Lung (tissue), 12 donors: ENCODE results near the gene APOA1. TPM values are rescaled to one million over a fixed set of nuclear protein-coding genes. Genes with fewer than 3 reads are reported as not detected.

Experiments
- ATAC-seq: fragments of 200-7000 bp; cut with Tn5 transposase; one replicate; pipeline ENCODE4 v1.9.1; 2020; ENCODE audit warnings: moderate number of reproducible peaks; ENCODE audit not compliant: insufficient read depth, low FRiP score
- DNase-seq, 3 donors: peaks; one replicate each; pipeline ENCODE4 v3.0.0-alpha.2; 2013 to 2017
- H3K27ac ChIP-seq, 2 donors: one replicate each; pipeline ENCODE4 v1.5.1; 2013; ENCODE audit warnings: mild to moderate bottlenecking in 2 of 2, moderate library complexity in 2 of 2, control low read depth in 1 of 2, inconsistent platforms in 1 of 2, low read depth in 1 of 2, low read length in 1 of 2
- H3K27me3 ChIP-seq, 3 donors: one replicate each; pipeline ENCODE4 v1.5.1; 2013; ENCODE audit warnings: low read length in 2 of 3; ENCODE audit not compliant: control insufficient read depth in 3 of 3, insufficient read depth in 3 of 3
- H3K36me3 ChIP-seq, 4 donors: one replicate each; pipeline ENCODE4 v1.5.1; 2013; ENCODE audit warnings: low read length in 4 of 4, mild to moderate bottlenecking in 1 of 4, moderate library complexity in 1 of 4; ENCODE audit not compliant: control insufficient read depth in 4 of 4, insufficient read depth in 4 of 4
- H3K4me1 ChIP-seq, 5 donors: one replicate each; pipeline ENCODE4 v1.5.1; 2013; ENCODE audit warnings: low read length in 5 of 5, mild to moderate bottlenecking in 2 of 5, moderate library complexity in 1 of 5; ENCODE audit not compliant: control insufficient read depth in 5 of 5, insufficient read depth in 5 of 5
- H3K4me3 ChIP-seq: one replicate; pipeline ENCODE4 v1.5.1; 2013; ENCODE audit warnings: mild to moderate bottlenecking, control low read depth, moderate library complexity
- H3K9ac ChIP-seq, 2 donors: one replicate each; pipeline ENCODE4 v1.5.1; 2013; ENCODE audit warnings: low read length in 2 of 2, control low read depth in 1 of 2; ENCODE audit not compliant: insufficient read depth in 1 of 2
- H3K9me3 ChIP-seq, 4 donors: one replicate each; pipeline ENCODE4 v1.5.1; 2013; ENCODE audit warnings: low read length in 3 of 4, mild to moderate bottlenecking in 1 of 4, moderate library complexity in 1 of 4; ENCODE audit not compliant: control insufficient read depth in 4 of 4, insufficient read depth in 3 of 4
- WGBS, 2 donors: extraction: QIAGEN DNeasy Blood & Tissue Kit; methylation state at CpG; one replicate each; pipeline ENCODE4 v1.1.7; 2013; 5-methylcytosine and 5-hydroxymethylcytosine counted together
- polyA plus RNA-seq, 2 donors: library from polyadenylated mRNA; stranded (reverse); fragments of 200-250 nt; gene quantifications; one replicate each; pipeline ENCODE4 v1.2.1, GENCODE V29; 2013
- total RNA-seq, 2 donors: library from RNA; depleted of rRNA in 1 of 2; stranded (reverse); fragments of >200 nt in 1 of 2; gene quantifications; one replicate each; pipeline ENCODE4 v1.2.1, GENCODE V29; 2014 to 2021
- TF ChIP-seq, protein P1 (sequence below): IDR thresholded peaks from 2 replicates; pipeline ENCODE4 v1.5.1; 2012; ENCODE audit warnings: mild to moderate bottlenecking; ENCODE audit errors: control extremely low read depth, extremely low read depth
- donor health status: control.
- donor health status: control.
- donor health status: Bipolar disorder and iron deficiency.
- donor health status: healthy.
- donor health status: DM: yes; HTN: yes; CAD: no.

APOA1 gene
- total and polyA plus RNA-seq, 4 donors: 1.2 to 18.2 (median 3.1) TPM

DNA sequence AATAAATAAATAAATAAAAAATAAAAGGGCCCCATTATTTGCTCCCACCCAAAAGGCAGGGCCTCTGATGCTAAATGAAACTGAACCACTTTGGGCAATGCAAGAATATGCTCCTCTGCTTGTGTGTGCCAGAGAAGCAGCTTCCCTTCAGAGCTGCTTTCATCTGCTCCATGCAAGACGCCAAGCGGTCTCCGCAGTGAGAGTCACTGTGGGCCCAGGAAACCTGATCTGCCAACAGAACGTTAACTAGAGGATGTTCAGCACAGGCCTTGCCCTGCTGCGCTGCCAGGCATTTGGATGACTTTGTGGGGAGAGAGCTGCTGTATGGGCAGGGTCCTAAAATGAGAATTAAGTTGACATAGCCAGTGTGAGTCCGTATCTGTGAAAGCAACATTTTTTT is 43.7 kb upstream of the APOA1 start:
- Histone ChIP-seq H3K36me3 (peaks cover 0 to 5% (median under 1%) of the 10 kb centered on the region in 4 donors), H3K27ac (no peak overlapping the region), H3K9me3 (no peaks in the 10 kb centered on the region), H3K27me3 (no peaks in the 10 kb centered on the region), H3K4me3 (no peak overlapping the region), H3K9ac (no peak overlapping the region), H3K4me1 (peaks cover 0 to 6% (median 2%) of the 10 kb centered on the region in 5 donors)
- TF ChIP-seq, protein P1, sequence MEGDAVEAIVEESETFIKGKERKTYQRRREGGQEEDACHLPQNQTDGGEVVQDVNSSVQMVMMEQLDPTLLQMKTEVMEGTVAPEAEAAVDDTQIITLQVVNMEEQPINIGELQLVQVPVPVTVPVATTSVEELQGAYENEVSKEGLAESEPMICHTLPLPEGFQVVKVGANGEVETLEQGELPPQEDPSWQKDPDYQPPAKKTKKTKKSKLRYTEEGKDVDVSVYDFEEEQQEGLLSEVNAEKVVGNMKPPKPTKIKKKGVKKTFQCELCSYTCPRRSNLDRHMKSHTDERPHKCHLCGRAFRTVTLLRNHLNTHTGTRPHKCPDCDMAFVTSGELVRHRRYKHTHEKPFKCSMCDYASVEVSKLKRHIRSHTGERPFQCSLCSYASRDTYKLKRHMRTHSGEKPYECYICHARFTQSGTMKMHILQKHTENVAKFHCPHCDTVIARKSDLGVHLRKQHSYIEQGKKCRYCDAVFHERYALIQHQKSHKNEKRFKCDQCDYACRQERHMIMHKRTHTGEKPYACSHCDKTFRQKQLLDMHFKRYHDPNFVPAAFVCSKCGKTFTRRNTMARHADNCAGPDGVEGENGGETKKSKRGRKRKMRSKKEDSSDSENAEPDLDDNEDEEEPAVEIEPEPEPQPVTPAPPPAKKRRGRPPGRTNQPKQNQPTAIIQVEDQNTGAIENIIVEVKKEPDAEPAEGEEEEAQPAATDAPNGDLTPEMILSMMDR: no peak
- 84 to 89% methylated on average over 6 of the region's 6 CpGs for WGBS, 2 donors
- no peak for ATAC-seq
- DNase-seq: no peak

DNA sequence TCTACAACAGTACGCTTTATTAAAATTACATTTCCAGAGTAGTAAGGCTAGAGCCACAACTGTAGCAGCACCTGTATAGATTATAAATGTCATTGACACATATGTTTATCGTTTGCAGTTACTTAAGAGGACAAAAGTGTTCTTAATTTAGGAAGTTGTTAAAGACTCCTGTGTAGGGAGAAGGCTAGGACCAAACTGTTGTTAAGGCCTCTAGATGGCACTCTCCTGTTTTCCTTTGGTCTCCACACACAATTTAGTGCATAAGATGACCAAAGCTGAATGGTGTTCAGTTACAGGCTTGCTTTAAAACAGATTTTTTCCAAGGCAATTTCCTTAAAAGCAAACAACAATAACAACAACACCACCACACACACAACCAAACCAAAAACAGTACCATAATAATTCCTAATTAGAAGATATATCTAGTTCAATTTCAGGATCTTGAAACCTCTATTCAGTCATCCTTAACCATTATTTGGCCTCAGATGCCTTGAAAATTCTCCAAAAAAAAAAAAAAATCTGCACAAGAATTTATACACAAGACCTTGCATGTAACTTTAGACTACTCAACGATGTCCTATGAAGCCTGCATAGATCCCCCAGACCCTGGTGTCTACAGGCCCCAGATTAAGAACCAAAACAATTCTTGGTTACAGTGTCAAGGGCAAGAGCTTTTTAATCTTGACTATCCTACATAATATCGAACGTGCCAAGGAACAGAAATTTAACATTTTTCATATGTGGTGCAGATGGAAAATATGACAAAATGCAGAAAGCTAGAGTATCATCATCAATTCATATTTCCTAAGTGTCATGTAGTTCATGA is 42.6 kb upstream of the APOA1 start:
- no peak overlapping the region for H3K4me3 ChIP-seq
- 61 to 65% methylated on average over 5 of the region's 5 CpGs for WGBS, 2 donors
- no peak overlapping the region for H3K9ac ChIP-seq
- TF ChIP-seq, protein P1: peak; percentile 75
- ATAC-seq (peak; percentile 58), DNase-seq (peak; percentile 34 to 89 (median 86))
- no peaks in the 10 kb centered on the region for H3K27me3 ChIP-seq
- no peaks in the 10 kb centered on the region for H3K9me3 ChIP-seq
- peaks cover 4 to 8% (median 6%) of the 10 kb centered on the region in 4 donors for H3K36me3 ChIP-seq
- H3K4me1 ChIP-seq: peaks cover 0 to 6% (median 2%) of the 10 kb centered on the region in 5 donors
- no peak overlapping the region for H3K27ac ChIP-seq

DNA sequence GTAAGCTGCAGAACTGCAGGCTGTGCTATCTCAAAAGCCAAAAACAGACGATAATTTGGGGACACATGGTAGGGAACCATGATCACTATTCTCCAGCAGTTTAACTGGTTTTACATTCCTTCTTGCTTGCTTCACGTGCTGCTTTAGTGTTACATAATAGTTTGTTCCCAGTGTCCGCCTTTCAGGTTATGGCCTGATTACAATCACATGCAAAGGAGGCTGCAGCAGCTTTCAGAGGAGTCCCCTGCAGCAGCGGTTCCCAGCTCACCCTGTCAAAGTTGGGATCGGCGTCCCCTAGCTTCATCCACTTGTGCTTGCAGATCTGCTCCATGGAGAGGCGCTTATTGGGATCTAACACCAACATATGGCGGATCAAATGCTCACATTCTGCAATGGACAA is 39.2 kb upstream of the APOA1 start:
- H3K27me3 ChIP-seq: no peaks in the 10 kb centered on the region
- WGBS, 2 donors: 79 to 89% methylated on average over 8 of the region's 8 CpGs
- DNase-seq: no peak
- TF ChIP-seq, protein P1: no peak
- H3K36me3 ChIP-seq: peaks cover 16 to 29% (median 18%) of the 10 kb centered on the region in 4 donors
- H3K9ac ChIP-seq: no peak overlapping the region
- H3K9me3 ChIP-seq: no peaks in the 10 kb centered on the region
- H3K4me1 ChIP-seq: peaks cover 0 to 11% (median 2%) of the 10 kb centered on the region in 5 donors
- no peak overlapping the region for H3K4me3 ChIP-seq
- no peak for ATAC-seq
- H3K27ac ChIP-seq: no peak overlapping the region
